Activated naive CD4-positive, alpha-beta T cell treated with anti-CD3 and anti-CD28 coated beads for 36 hours (primary cell): ENCODE data around the gene EHD4. TPM values are rescaled to one million over a fixed set of nuclear protein-coding genes. Genes with fewer than 3 reads are reported as not detected.

ENCODE experiments used
- CTCF ChIA-PET: fragments of 350-600 bp; sonication (Branson Sonifier 250); formaldehyde crosslinking; loops from one replicate; lab custom pipeline; 2021; ENCODE audit warnings: antibody characterized with exemption; lab: Charles Lee
- DNase-seq: peaks from one replicate; pipeline ENCODE4 v3.0.0-alpha.2; 2020
- H3K27ac Mint-ChIP-seq: one replicate; pipeline ENCODE4 v1.8.0; 2021; ENCODE audit warnings: mild to moderate bottlenecking, mixed read lengths
- H3K27me3 Mint-ChIP-seq: one replicate; pipeline ENCODE4 v1.8.0; 2021; ENCODE audit warnings: low read depth, mixed read lengths
- H3K36me3 Mint-ChIP-seq: one replicate; pipeline ENCODE4 v1.8.0; 2021; ENCODE audit warnings: low read depth, mixed read lengths
- H3K4me1 Mint-ChIP-seq: one replicate; pipeline ENCODE4 v1.8.0; 2021; ENCODE audit warnings: low read depth, mixed read lengths
- H3K4me3 Mint-ChIP-seq: one replicate; pipeline ENCODE4 v1.8.0; 2021; ENCODE audit warnings: mild to moderate bottlenecking, moderate library complexity, mixed read lengths
- H3K9me3 Mint-ChIP-seq: one replicate; pipeline ENCODE4 v1.8.0; 2021; ENCODE audit warnings: mixed read lengths
- intact Hi-C: fragments of 100-400 bp; cut with micrococcal nuclease; formaldehyde crosslinking; loops from one replicate; pipeline ENCODE4 v1.15.1; 2023
- total RNA-seq, 2 experiments: library from RNA; stranded (reverse); gene quantifications; one replicate each; pipeline ENCODE4 v1.2.3, GENCODE V29; 2021

Gene EHD4
- total RNA-seq, 2 experiments from 2014 or later: 30.1 to 31.8 TPM

- Mint-ChIP-seq H3K4me3 (no peak overlapping the region), H3K4me1 (peaks cover 25% of the 10 kb centered on the region), H3K9me3 (no peaks in the 10 kb centered on the region), H3K27ac (no peak overlapping the region), H3K27me3 (no peaks in the 10 kb centered on the region), H3K36me3 (no peaks in the 10 kb centered on the region)
- no peak for DNase-seq
- intact Hi-C loops: no loop called here
- CTCF ChIA-PET: no interaction called here
Measured at GRCh38 chr15:42009022-42009421, 36.7 kb upstream of the EHD4 start.

- no peak for DNase-seq
- H3K4me1 Mint-ChIP-seq: peaks cover 25% of the 10 kb centered on the region
- CTCF ChIA-PET: interaction anchor here (1.5 kb wide), 1 partner anchor 234 kb away, joined by 4 read pairs; no protein-coding TSS in a partner anchor
- no peak overlapping the region for H3K27ac Mint-ChIP-seq
- H3K4me3 Mint-ChIP-seq: no peak overlapping the region
- H3K36me3 Mint-ChIP-seq: no peaks in the 10 kb centered on the region
- no peaks in the 10 kb centered on the region for H3K27me3 Mint-ChIP-seq
- intact Hi-C loops: no loop called here
- no peaks in the 10 kb centered on the region for H3K9me3 Mint-ChIP-seq
Measured at GRCh38 chr15:42007386-42007785, 35.0 kb upstream of the EHD4 start.

- CTCF ChIA-PET: interaction anchor here (0.8 to 1.4 kb wide), 2 partner anchors 12 to 55 kb away, joined by 3 to 5 read pairs; no protein-coding TSS in a partner anchor
- H3K9me3 Mint-ChIP-seq: no peaks in the 10 kb centered on the region
- no peaks in the 10 kb centered on the region for H3K27me3 Mint-ChIP-seq
- intact Hi-C loops: no loop called here
- H3K27ac Mint-ChIP-seq: no peak overlapping the region
- peaks cover 1% of the 10 kb centered on the region for H3K4me1 Mint-ChIP-seq
- no peak for DNase-seq
- H3K36me3 Mint-ChIP-seq: no peaks in the 10 kb centered on the region
- no peak overlapping the region for H3K4me3 Mint-ChIP-seq
Measured at GRCh38 chr15:42002333-42002732, 30.0 kb upstream of the EHD4 start.

- no peaks in the 10 kb centered on the region for H3K36me3 Mint-ChIP-seq
- H3K27ac Mint-ChIP-seq: no peak overlapping the region
- H3K4me3 Mint-ChIP-seq: no peak overlapping the region
- CTCF ChIA-PET: interaction anchor here (0.5 to 1.4 kb wide), 3 partner anchors 10 to 63 kb away, joined by 3 to 5 read pairs (median 3); no protein-coding TSS in a partner anchor
- intact Hi-C loops: no loop called here
- DNase-seq: no peak
- no peaks in the 10 kb centered on the region for H3K27me3 Mint-ChIP-seq
- no peaks in the 10 kb centered on the region for H3K9me3 Mint-ChIP-seq
- H3K4me1 Mint-ChIP-seq: no peaks in the 10 kb centered on the region
Measured at GRCh38 chr15:42001236-42001635, 28.9 kb upstream of the EHD4 start.

- intact Hi-C loops: no loop called here
- Mint-ChIP-seq H3K4me3 (no peak overlapping the region), H3K27ac (no peak overlapping the region), H3K27me3 (no peaks in the 10 kb centered on the region), H3K4me1 (no peaks in the 10 kb centered on the region), H3K36me3 (no peaks in the 10 kb centered on the region), H3K9me3 (no peaks in the 10 kb centered on the region)
- CTCF ChIA-PET: interaction anchor here (0.8 to 1.7 kb wide), 3 partner anchors 10 to 84 kb away, joined by 3 to 20 read pairs (median 3); no protein-coding TSS in a partner anchor
- no peak for DNase-seq
Measured at GRCh38 chr15:41999290-42000285, 27.2 kb upstream of the EHD4 start.

- Mint-ChIP-seq H3K4me3 (no peak overlapping the region), H3K27ac (no peak overlapping the region), H3K27me3 (no peaks in the 10 kb centered on the region), H3K36me3 (no peaks in the 10 kb centered on the region), H3K9me3 (no peaks in the 10 kb centered on the region), H3K4me1 (no peaks in the 10 kb centered on the region)
- intact Hi-C loops: no loop called here
- CTCF ChIA-PET: interaction anchor here (0.6 to 2.4 kb wide), 7 partner anchors 8 to 498 kb away, joined by 3 to 10 read pairs (median 6); no protein-coding TSS in a partner anchor
- DNase-seq: no peak
Measured at GRCh38 chr15:41997845-41998244, 25.5 kb upstream of the EHD4 start.

GRCh38 chr15:41996921-41997592, 24.7 kb upstream of the EHD4 start:
- DNase-seq: no peak
- Mint-ChIP-seq H3K4me1 (no peaks in the 10 kb centered on the region), H3K36me3 (no peaks in the 10 kb centered on the region), H3K27me3 (peaks cover 3% of the 10 kb centered on the region), H3K9me3 (no peaks in the 10 kb centered on the region), H3K4me3 (no peak overlapping the region), H3K27ac (no peak overlapping the region)
- CTCF ChIA-PET: interaction anchor here (0.6 to 2.4 kb wide), 6 partner anchors 60 to 499 kb away, joined by 3 to 10 read pairs (median 6); no protein-coding TSS in a partner anchor
- intact Hi-C loops: no loop called here

GRCh38 chr15:41996376-41996775, 24.0 kb upstream of the EHD4 start:
- Mint-ChIP-seq H3K27ac (no peak overlapping the region), H3K9me3 (no peaks in the 10 kb centered on the region), H3K4me1 (no peaks in the 10 kb centered on the region), H3K4me3 (no peak overlapping the region), H3K27me3 (peaks cover 3% of the 10 kb centered on the region), H3K36me3 (no peaks in the 10 kb centered on the region)
- intact Hi-C loops: no loop called here
- CTCF ChIA-PET: interaction anchor here (1.2 to 2.4 kb wide), 4 partner anchors 60 to 87 kb away, joined by 3 to 10 read pairs (median 4); no protein-coding TSS in a partner anchor
- no peak for DNase-seq

GRCh38 chr15:41995476-41995855, 23.1 kb upstream of the EHD4 start:
- no peak overlapping the region for H3K4me3 Mint-ChIP-seq
- no peaks in the 10 kb centered on the region for H3K4me1 Mint-ChIP-seq
- intact Hi-C loops: no loop called here
- no peaks in the 10 kb centered on the region for H3K9me3 Mint-ChIP-seq
- H3K27me3 Mint-ChIP-seq: peaks cover 3% of the 10 kb centered on the region
- H3K36me3 Mint-ChIP-seq: no peaks in the 10 kb centered on the region
- no peak overlapping the region for H3K27ac Mint-ChIP-seq
- CTCF ChIA-PET: interaction anchor here (1.1 to 1.4 kb wide), 4 partner anchors 61 to 88 kb away, joined by 3 to 7 read pairs (median 4); no protein-coding TSS in a partner anchor
- DNase-seq: no peak

GRCh38 chr15:41994772-41995475, 22.6 kb upstream of the EHD4 start:
- H3K4me3 Mint-ChIP-seq: no peak overlapping the region
- H3K27ac Mint-ChIP-seq: no peak overlapping the region
- intact Hi-C loops: no loop called here
- CTCF ChIA-PET: interaction anchor here (1.1 to 1.4 kb wide), 4 partner anchors 61 to 88 kb away, joined by 3 to 7 read pairs (median 4); no protein-coding TSS in a partner anchor
- peaks cover 3% of the 10 kb centered on the region for H3K27me3 Mint-ChIP-seq
- no peaks in the 10 kb centered on the region for H3K9me3 Mint-ChIP-seq
- no peaks in the 10 kb centered on the region for H3K36me3 Mint-ChIP-seq
- H3K4me1 Mint-ChIP-seq: no peaks in the 10 kb centered on the region
- no peak for DNase-seq

- Mint-ChIP-seq H3K27me3 (peaks cover 3% of the 10 kb centered on the region), H3K9me3 (no peaks in the 10 kb centered on the region), H3K4me3 (no peak overlapping the region), H3K4me1 (no peaks in the 10 kb centered on the region), H3K36me3 (no peaks in the 10 kb centered on the region), H3K27ac (no peak overlapping the region)
- intact Hi-C loops: no loop called here
- DNase-seq: no peak
- CTCF ChIA-PET: interaction anchor here (6.4 kb wide), 1 partner anchor 89 kb away, joined by 65 read pairs; no protein-coding TSS in a partner anchor
Measured at GRCh38 chr15:41994171-41994650, 21.9 kb upstream of the EHD4 start.
